IMR-90 (cell line): ENCODE data around the gene CCDC13. TPM values are rescaled to one million over a fixed set of nuclear protein-coding genes. Genes with fewer than 3 reads are reported as not detected.

Source experiments
- ATAC-seq: fragments of 200-7000 bp; cut with Tn5 transposase; 2 replicates; pipeline ENCODE4 v1.9.1; 2020; ENCODE audit warnings: low read depth, mild to moderate bottlenecking, moderate library complexity
- BruUV-seq: library from RNA; stranded (reverse); fragments of 400-500 nt; replicated peaks from 2 replicates; lab custom pipeline; 2021; lab: Mats Ljungman, UMichigan
- CTCF ChIA-PET: fragments of 300-600 bp; formaldehyde crosslinking; extraction: SDS; loops from one replicate; lab custom pipeline; 2021; ENCODE audit warnings: antibody characterized with exemption; lab: Yijun Ruan, JAX
- POLR2A ChIA-PET: fragments of 300-600 bp; sonication (Branson Sonifier 250); formaldehyde crosslinking; loops from one replicate; lab custom pipeline; 2022; ENCODE audit warnings: antibody characterized with exemption; ENCODE audit not compliant: unreplicated experiment; lab: Charles Lee
- DNase-seq: peaks from one replicate; pipeline ENCODE4 v3.0.0; 2013
- H2AFZ ChIP-seq: replicated peaks from 2 replicates; pipeline ENCODE3; 2013; ENCODE audit warnings: low read length, mild to moderate bottlenecking; ENCODE audit not compliant: poor library complexity
- H2AK5ac ChIP-seq: 2 replicates; pipeline ENCODE4 v1.6.1; 2013; ENCODE audit warnings: low read depth, low read length, inconsistent platforms
- H2AK9ac ChIP-seq: replicated peaks from 2 replicates; pipeline ENCODE3; 2013; ENCODE audit warnings: mild to moderate bottlenecking, low read depth, low read length, moderate library complexity; ENCODE audit not compliant: poor library complexity
- H2BK120ac ChIP-seq: 2 replicates; pipeline ENCODE4 v1.6.1; 2013; ENCODE audit warnings: low read depth, low read length, inconsistent platforms
- H2BK15ac ChIP-seq: 3 replicates; pipeline ENCODE4 v1.6.1; 2013; ENCODE audit warnings: low read depth, low read length, inconsistent platforms
- H2BK20ac ChIP-seq: 2 replicates; pipeline ENCODE4 v1.6.1; 2013; ENCODE audit warnings: low read depth, mild to moderate bottlenecking, inconsistent platforms, low read length, moderate library complexity
- H2BK5ac ChIP-seq: 2 replicates; pipeline ENCODE4 v1.6.1; 2013; ENCODE audit warnings: mild to moderate bottlenecking, low read depth, low read length, inconsistent platforms; ENCODE audit not compliant: poor library complexity, severe bottlenecking
- H3K14ac ChIP-seq: replicated peaks from 2 replicates; pipeline ENCODE4 v1.6.1; 2013; ENCODE audit warnings: low read depth, low read length, inconsistent platforms
- H3K18ac ChIP-seq: 2 replicates; pipeline ENCODE4 v1.6.1; 2013; ENCODE audit warnings: low read depth, low read length, control low read depth
- H3K23ac ChIP-seq: 2 replicates; pipeline ENCODE4 v1.6.1; 2013; ENCODE audit warnings: low read depth, low read length, inconsistent platforms
- H3K27ac ChIP-seq: 2 replicates; pipeline ENCODE4 v1.5.1; 2013; ENCODE audit warnings: mild to moderate bottlenecking, control low read depth, low read length; ENCODE audit not compliant: insufficient read depth
- H3K27me3 ChIP-seq: 2 replicates; pipeline ENCODE4 v1.6.1; 2013; ENCODE audit warnings: low read length; ENCODE audit not compliant: control insufficient read depth, insufficient read depth
- H3K36me3 ChIP-seq: 2 replicates; pipeline ENCODE4 v1.6.1; 2013; ENCODE audit warnings: low read length, mixed read lengths; ENCODE audit not compliant: control insufficient read depth, insufficient read depth
- H3K4ac ChIP-seq: 2 replicates; pipeline ENCODE4 v1.6.1; 2013; ENCODE audit warnings: low read depth, low read length, inconsistent platforms
- H3K4me1 ChIP-seq: 2 replicates; pipeline ENCODE4 v1.6.1; 2013; ENCODE audit warnings: low read length, mixed read lengths; ENCODE audit not compliant: control insufficient read depth, insufficient read depth
- H3K4me2 ChIP-seq: 2 replicates; pipeline ENCODE4 v1.6.1; 2013; ENCODE audit warnings: low read depth, mild to moderate bottlenecking, control low read depth, low read length, moderate library complexity
- H3K4me3 ChIP-seq: 2 replicates; pipeline ENCODE4 v1.5.1; 2013; ENCODE audit warnings: low read depth, mild to moderate bottlenecking, control low read depth, low read length, moderate library complexity; ENCODE audit not compliant: insufficient read depth
- H3K56ac ChIP-seq: 2 replicates; pipeline ENCODE4 v1.6.1; 2013; ENCODE audit warnings: low read length, inconsistent platforms; ENCODE audit not compliant: insufficient read depth; ENCODE audit errors: extremely low read depth
- H3K79me1 ChIP-seq, 2 experiments: 2 replicates each; pipeline ENCODE4 v1.6.1; 2013; ENCODE audit warnings: low read length in 2 of 2, inconsistent platforms in 1 of 2, low read depth in 1 of 2
- H3K9ac ChIP-seq: 2 replicates; pipeline ENCODE4 v1.6.1; 2013; ENCODE audit warnings: low read depth, low read length, control low read depth
- H3K9me1 ChIP-seq: 2 replicates; pipeline ENCODE4 v1.6.1; 2013; ENCODE audit warnings: low read length, inconsistent platforms; ENCODE audit not compliant: insufficient read depth
- H3K9me3 ChIP-seq: 2 replicates; pipeline ENCODE4 v1.6.1; 2013; ENCODE audit warnings: low read length; ENCODE audit not compliant: control insufficient read depth, insufficient read depth
- H4K20me1 ChIP-seq: 2 replicates; pipeline ENCODE4 v1.6.1; 2013; ENCODE audit warnings: low read length, inconsistent platforms; ENCODE audit not compliant: insufficient read depth
- H4K5ac ChIP-seq: 2 replicates; pipeline ENCODE4 v1.6.1; 2013; ENCODE audit warnings: mild to moderate bottlenecking, low read depth, low read length, control low read depth
- H4K8ac ChIP-seq, 2 experiments: 2 replicates each; pipeline ENCODE4 v1.6.1; 2013; ENCODE audit warnings: low read depth in 2 of 2, low read length in 2 of 2, control low read depth in 1 of 2, inconsistent platforms in 1 of 2
- H4K91ac ChIP-seq: 2 replicates; pipeline ENCODE4 v1.6.1; 2013; ENCODE audit warnings: low read depth, low read length, inconsistent platforms; ENCODE audit not compliant: insufficient read depth
- BHLHE40 ChIP-seq: fragments of 150-350 bp; IDR thresholded peaks from 2 replicates; pipeline ENCODE4 v1.6.1; 2016; ENCODE audit warnings: mild to moderate bottlenecking, low read depth, low read length
- CEBPB ChIP-seq: IDR thresholded peaks from 2 replicates; pipeline ENCODE4 v1.6.1; 2012; ENCODE audit warnings: low read depth, low read length, improper control_type of control experiment
- CTCF ChIP-seq: conservative IDR thresholded peaks from 2 replicates; pipeline ENCODE4 v1.5.1; 2012; ENCODE audit warnings: mild to moderate bottlenecking, low read depth, low read length, improper control_type of control experiment
- MXI1 ChIP-seq: IDR thresholded peaks from 2 replicates; pipeline ENCODE4 v1.6.1; 2012; ENCODE audit warnings: low read depth, mild to moderate bottlenecking, low read length, moderate library complexity, borderline replicate concordance
- NFE2L2 ChIP-seq: fragments of 150-350 bp; IDR thresholded peaks from 2 replicates; pipeline ENCODE4 v1.6.1; 2016; ENCODE audit warnings: low read depth, mild to moderate bottlenecking, low read length
- RAD21 ChIP-seq: IDR thresholded peaks from 2 replicates; pipeline ENCODE4 v1.6.1; 2012; ENCODE audit warnings: low read length, improper control_type of control experiment
- RCOR1 ChIP-seq: IDR thresholded peaks from 2 replicates; pipeline ENCODE4 v1.6.1; 2012; ENCODE audit warnings: mild to moderate bottlenecking, low read length, improper control_type of control experiment; ENCODE audit not compliant: insufficient replicate concordance
- SMC3 ChIP-seq: fragments of 150-350 bp; IDR thresholded peaks from 2 replicates; pipeline ENCODE4 v1.6.1; 2016; ENCODE audit warnings: low read depth, mild to moderate bottlenecking, antibody characterized with exemption, low read length, moderate library complexity
- USF2 ChIP-seq: fragments of 150-350 bp; IDR thresholded peaks from 2 replicates; pipeline ENCODE4 v1.6.1; 2017; ENCODE audit warnings: mild to moderate bottlenecking, antibody characterized with exemption, low read length, low read depth
- WGBS, 2 experiments: methylation state at CpG; one replicate each; pipeline versions ENCODE4 v1.1.5 to v1.1.7; 2013; ENCODE audit warnings: missing lambda C conversion rate in 2 of 2; ENCODE audit not compliant: insufficient read length in 1 of 2; ENCODE audit errors: extremely low coverage in 2 of 2; 5-methylcytosine and 5-hydroxymethylcytosine counted together
- dilution Hi-C: fragments of 300-500 bp; cut with HindIII; formaldehyde crosslinking; loops from one replicate; pipeline ENCODE4 v1.14.3; 2018; ENCODE audit warnings: low sequenced_read_pairs; ENCODE audit not compliant: unreplicated experiment
- in situ Hi-C: fragments of 300-500 bp; cut with MboI; formaldehyde crosslinking; loops from 3 replicates; pipeline ENCODE4 v1.14.3; 2019; ENCODE audit warnings: low sequenced_read_pairs, inconsistent platforms, mixed read lengths
- intact Hi-C: fragments of 100-400 bp; cut with micrococcal nuclease; formaldehyde crosslinking; loops from 2 replicates; pipeline ENCODE4 v1.10.0; 2022
- polyA plus RNA-seq, 3 experiments: library from polyadenylated mRNA; depleted of rRNA; stranded (reverse); fragments of >200 nt; gene quantifications; 2 replicates each; pipeline ENCODE4 v1.2.3, GENCODE V29; 2012; ENCODE audit warnings: low replicate concordance in 1 of 3
- total RNA-seq: library from RNA; depleted of rRNA; stranded (reverse); fragments of >200 nt; gene quantifications from 2 replicates; pipeline ENCODE4 v1.2.3, GENCODE V29; 2012

CCDC13 gene
- total and polyA plus RNA-seq, 2 of the 4 experiments (the other 2 are of a cell fraction) = 0.18 to 0.19 TPM

- in situ Hi-C loops (no loop called here), dilution Hi-C loops (no loop called here), intact Hi-C loops (no loop called here)
- no peak overlapping the region for H4K8ac ChIP-seq
- H3K4ac ChIP-seq = no peak overlapping the region
- H3K79me1 ChIP-seq = no peaks in the 10 kb centered on the region
- H3K56ac ChIP-seq = no peak overlapping the region
- H3K36me3 ChIP-seq = no peaks in the 10 kb centered on the region
- H3K27ac ChIP-seq = no peak overlapping the region
- ChIA-PET CTCF (interaction anchor here (0.7 to 1.1 kb wide), 2 partner anchors 19 to 273 kb away, joined by 4 read pairs; no protein-coding TSS in a partner anchor), POLR2A (no interaction called here)
- no peak overlapping the region for H2BK5ac ChIP-seq
- H4K91ac ChIP-seq = no peak overlapping the region
- no peak overlapping the region for H4K5ac ChIP-seq
- H3K4me2 ChIP-seq = no peak overlapping the region
- H3K27me3 ChIP-seq = peaks cover 20% of the 10 kb centered on the region
- H2BK15ac ChIP-seq = no peak overlapping the region
- DNase-seq = no peak
- WGBS, 2 experiments = no CpG with 5 or more reads among the region's 2 CpGs
- H2BK20ac ChIP-seq = no peak overlapping the region
- no peaks in the 10 kb centered on the region for H3K4me1 ChIP-seq
- no peak overlapping the region for H2BK120ac ChIP-seq
- no peak for TF ChIP-seq NFE2L2
- TF ChIP-seq MXI1 = no peak
- TF ChIP-seq RCOR1 = no peak
- TF ChIP-seq SMC3 = no peak
- no peak for TF ChIP-seq BHLHE40
- no peak for TF ChIP-seq CEBPB
- TF ChIP-seq RAD21 = no peak
- no peak for TF ChIP-seq CTCF
- TF ChIP-seq USF2 = no peak
- peaks cover 7% of the 10 kb centered on the region for H3K9me3 ChIP-seq
- no peak overlapping the region for H2AK9ac ChIP-seq
- H3K14ac ChIP-seq = no peak overlapping the region
- H3K4me3 ChIP-seq = no peak overlapping the region
- H3K23ac ChIP-seq = no peak overlapping the region
- H4K20me1 ChIP-seq = no peaks in the 10 kb centered on the region
- no peak overlapping the region for H3K18ac ChIP-seq
- ATAC-seq = no peak
- BruUV-seq = no TSS peak
- no peak overlapping the region for H2AK5ac ChIP-seq
- no peak overlapping the region for H2AFZ ChIP-seq
- no peak overlapping the region for H3K9ac ChIP-seq
- H3K9me1 ChIP-seq = no peaks in the 10 kb centered on the region
Observed at GRCh38 chr3:42725454-42725853, 47.6 kb downstream of the CCDC13 start.
